ENCODE results near the gene CACNA2D3.

Gene CACNA2D3

DNA sequence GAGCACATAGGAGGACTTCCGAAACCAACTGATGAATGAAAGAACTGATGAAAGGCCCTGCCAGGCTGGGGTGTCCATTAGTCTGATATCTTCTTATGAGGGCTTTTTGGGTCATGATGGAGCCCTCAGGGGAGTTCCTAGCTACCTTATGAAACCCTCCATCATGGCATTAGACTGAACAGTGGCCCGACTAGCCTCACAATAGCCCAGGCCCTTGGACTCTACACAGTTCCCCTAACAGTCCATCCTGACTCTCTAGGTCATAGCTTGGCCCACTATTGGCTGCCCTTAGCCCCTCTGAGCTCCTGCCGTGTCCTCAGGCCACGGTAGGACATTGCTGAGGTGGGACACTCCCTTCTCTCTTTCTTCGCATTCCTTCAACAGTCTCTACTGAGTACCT is 365.9 kb downstream of the CACNA2D3 start:
- DNase-seq, result no peak

DNA sequence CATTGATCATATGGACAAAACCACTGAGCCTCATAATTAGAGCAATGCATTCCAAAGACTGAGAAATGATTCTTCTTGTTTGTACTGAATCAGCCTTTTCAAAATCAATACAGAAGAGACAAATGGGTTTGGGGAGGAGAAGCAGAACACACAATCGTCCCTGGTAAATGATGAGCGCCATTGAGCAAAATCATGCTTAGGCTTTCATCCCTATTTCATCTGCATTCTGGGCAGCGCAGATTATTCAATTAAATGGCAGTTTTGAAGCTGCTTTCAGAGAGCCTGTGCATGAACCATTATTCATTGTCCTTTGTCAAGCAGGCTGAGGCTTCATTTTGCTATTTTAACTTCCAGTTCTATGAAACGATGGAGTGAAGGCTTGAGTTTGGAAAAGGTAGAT is 371.9 kb downstream of the CACNA2D3 start:
- DNase-seq, result no peak

DNA sequence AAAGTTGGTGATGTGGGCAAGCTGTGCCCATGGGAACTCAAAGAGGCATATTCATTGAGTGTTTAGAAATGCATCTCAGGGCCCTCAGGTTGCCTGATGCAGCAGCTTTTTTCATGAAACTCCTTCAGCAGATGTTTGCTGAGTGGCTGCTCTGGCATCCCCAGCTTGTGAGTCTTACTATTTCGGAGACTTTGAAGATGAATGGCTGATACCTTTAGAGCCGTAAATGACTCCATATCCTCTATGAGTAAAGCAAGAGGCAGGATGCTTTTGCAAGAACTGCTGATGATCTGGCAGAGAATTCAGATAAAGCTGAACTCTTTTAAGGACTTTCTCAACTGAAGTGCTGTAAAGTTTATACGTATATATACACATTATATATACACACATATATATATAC is 384.3 kb downstream of the CACNA2D3 start:
- no peak for DNase-seq

DNA sequence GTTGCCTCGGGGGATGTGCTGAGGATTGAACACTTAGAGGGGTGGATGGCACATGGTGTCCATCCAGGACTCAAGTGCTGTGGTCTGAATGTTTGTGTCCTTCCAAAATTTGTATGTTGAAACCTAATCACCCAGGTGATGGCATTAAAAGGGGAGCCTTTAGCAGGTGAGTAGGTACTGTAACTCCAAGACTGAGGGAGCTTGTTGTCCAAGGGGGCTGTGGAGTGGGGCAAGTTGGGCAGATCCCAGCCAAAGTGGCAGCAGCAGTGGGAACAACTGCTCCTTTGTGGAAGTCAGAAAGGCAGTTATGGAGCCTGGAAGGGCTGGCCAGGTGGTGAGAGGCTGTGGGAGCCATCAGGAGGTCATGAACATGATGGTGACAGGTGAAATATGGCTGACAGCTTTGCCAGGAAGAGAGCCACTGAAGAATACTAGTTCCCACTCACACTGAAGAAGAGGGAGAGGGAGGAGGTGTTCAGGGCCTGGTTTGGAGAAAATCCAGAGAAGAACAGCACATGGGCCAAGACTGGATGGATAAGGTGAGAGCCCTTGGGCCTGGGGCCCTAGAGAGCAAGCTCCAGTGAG is 385.6 kb downstream of the CACNA2D3 start:
- DNase-seq, result no peak

DNA sequence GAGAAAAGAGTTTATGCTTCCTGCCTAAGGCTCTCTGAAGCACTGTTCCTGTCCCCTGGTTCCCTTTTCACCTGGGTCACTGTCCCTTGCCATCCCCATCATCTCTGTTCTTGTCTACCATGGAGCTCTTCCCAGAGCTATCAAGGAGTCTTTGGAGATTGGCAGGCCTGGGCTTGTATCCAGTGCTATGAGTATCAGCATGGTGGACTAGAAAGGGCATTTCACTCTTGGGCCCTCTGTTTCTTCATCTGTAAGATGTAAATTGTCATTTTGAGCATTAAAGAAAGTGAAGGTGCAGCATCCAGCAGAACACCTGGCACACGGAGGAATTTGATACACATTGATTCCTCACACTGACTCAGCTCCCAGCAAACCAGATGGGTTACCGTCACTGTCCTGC is 388.2 kb downstream of the CACNA2D3 start:
- DNase-seq, result no peak

DNA sequence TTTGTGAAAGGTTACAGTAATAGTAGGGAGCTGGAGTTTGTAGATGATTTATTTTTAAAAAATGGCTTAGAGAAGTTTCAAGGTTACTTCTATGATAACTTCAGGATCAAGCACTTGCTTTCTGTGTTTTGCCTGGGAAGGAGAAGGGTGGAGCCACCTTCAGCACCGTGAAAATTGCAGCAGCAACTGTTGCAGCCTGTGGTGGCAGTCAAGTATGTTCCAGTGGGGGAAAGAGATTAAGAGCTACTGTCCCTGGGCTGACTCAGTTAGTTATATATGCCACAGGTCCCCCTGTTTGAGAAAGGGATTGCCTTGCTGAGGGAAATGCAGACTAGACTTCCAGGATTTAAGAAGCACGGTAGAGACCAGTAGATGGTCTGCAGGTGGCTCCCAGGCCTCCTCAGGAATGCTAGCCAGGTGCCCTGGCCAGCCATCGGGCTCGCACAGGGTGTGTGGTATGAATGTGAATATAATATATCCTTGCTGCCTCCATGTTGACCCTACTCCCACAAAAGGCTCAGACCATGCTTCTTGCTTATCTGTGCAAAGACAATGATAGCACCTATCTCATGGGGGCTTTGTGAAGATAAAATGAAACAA is 389.5 kb downstream of the CACNA2D3 start:
- DNase-seq, result no peak

DNA sequence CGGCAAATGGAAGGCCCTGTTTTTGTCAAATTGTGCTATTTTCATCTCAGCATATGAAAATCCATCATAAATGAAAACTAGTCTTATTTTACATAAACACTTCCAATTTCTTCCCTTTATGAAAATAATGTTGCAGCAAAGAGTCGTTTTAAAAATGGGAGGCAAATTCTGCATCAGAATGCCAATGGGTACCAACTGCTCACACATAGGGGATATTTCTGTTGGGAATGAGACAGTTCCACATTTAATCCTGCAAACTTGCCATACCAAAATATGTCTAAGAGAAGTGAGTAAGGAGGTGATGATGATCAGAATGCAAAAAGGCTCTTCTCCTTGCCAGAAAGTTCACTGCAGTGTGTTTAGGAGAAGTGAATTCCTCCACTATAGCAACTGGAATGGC is 391.7 kb downstream of the CACNA2D3 start:
- DNase-seq, result no peak

DNA sequence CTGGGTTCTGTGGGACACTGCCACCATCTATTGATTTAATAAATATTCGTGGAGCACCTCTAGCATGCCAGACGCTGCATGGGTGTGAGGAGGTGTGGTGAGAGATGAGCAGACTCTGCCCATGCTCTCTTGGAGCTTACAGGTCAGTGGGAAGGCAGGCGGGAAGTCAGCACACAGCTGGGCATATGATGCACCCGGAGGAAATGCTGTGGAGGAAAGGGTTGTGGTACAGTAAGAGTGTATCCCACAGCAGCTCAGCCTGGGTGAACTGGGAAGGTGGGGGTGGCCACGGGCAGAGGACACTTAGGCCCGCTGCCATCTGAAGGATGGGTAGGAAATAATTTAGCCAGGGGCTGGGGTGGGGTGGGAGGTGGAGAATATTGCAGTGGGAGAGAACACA is 392.1 kb downstream of the CACNA2D3 start:
- no peak for DNase-seq

DNA sequence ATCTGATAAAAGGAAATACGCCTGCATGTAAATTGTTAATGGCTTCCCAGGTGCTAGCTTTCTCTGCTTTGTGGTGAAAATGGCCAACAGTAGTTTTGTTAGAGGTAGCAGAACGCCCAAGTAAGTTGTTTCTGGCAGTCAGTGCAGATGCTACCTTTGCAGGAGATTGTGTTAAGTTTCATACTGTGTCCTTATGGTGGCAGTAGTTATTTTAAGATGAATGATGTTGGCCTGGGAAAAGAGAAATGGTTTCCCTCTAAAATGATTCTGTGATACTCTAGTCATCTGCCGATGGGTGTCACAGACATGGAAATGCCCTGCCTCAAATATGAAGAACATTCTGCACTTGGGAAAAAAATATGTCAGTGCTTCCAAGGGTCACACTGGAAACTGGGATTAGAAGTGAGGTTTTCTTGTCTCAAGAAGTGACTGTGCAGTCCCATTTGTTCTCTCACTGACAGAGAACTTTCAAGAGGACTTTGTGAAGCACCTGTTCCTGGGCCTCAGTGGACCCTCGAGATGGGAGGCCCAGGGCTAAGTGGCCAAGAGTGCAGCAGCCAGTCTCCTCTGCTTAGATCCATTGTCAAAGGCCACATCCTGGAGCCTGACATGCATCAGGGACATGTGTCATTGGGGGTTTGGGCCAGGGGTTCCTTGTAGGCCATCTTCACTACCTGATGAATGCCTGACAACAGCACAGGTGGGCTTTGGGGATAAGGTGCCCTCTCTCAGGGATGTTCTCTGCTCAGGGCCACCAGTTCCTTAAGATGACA is 393.3 kb downstream of the CACNA2D3 start:
- no peak for DNase-seq

DNA sequence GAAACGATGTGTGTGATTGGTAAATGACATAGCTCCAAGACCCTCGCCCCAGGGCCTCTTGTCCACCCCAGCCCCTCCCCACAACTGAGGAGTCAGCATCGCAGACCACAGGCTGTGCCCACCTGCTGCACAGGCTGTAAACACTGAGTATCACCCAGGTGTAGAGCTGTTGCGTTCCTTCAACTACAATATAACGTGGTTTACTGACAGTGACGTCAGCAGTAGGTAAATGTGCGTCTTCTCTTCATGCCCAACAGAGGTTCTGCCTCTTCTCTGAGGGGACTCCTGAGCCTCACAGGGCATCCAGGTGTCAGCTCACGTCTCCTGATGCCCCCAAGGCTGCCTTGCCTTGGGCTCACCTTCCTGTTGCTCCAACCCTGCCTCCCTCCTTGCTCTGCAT is 395.1 kb downstream of the CACNA2D3 start:
- no peak for DNase-seq

DNA sequence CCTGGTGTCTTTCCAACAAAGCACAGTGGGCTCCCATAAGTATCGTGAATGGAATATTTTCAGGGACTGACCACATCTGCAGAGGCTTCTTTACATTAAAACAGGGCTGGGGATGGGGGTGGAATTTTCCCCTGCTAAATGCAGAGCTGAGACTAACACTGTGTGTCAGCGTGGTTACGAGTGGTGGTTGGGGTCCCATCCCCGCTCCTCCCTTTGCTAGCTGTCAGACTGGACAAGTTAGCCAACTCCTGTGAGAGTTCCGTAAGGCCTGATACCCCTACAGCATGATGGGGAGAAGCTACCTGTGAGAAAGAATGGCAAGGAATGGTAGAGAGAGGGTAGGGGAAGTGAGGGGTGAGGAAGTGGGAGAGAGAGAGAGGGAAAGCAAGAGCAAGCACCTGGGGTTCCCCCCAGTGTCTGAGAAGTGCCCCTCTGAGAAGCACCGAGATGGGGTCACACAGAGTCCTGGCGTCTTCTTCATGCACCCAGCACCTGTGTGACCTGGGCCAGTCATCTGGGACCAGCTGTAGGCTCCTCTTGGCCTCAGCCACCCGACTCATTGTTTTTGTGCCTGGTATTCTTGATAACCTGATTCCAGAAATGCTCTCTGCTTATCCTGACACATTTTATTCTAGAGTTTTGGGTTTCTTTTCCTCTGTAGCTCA is 395.8 kb downstream of the CACNA2D3 start:
- DNase-seq, result no peak

DNA sequence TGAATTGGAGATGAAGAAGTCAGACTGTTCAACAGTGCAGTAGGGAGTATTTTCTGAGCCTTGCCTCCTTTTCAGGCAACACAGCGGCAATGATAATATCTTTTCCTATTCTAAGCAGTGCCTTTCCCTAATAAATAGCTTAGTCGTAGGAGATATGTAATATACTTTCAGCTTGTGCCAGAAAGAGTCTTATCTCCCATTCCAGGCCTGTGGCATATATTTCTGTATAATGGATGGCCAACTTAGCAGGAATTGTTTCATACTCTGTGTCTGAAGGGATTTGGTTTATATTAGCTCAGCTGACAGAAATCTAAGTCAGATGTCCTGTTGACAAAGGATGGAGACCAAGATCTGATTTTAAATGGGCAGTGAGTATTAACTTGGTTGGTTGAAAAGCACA is 397.1 kb downstream of the CACNA2D3 start:
- no peak for DNase-seq

DNA sequence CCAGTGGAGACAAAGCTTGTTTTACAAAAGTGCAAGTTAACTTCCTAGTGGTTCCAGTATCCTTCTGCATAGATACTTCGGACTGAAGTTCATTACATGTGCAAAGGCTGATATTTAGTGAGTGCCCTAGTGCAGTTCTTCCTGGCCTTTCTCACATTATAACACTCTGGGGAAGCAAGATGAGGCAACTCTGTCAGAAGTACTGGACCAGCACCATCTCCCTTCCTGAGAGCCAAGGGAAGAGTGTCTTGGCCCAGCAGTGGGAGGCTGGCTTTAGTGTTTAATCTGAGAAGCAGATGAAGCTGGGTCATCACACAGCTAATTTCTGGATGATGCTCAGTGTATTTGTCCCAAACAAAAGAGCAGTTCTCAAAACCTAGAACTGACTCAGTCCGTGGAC is 397.7 kb downstream of the CACNA2D3 start:
- no peak for DNase-seq

DNA sequence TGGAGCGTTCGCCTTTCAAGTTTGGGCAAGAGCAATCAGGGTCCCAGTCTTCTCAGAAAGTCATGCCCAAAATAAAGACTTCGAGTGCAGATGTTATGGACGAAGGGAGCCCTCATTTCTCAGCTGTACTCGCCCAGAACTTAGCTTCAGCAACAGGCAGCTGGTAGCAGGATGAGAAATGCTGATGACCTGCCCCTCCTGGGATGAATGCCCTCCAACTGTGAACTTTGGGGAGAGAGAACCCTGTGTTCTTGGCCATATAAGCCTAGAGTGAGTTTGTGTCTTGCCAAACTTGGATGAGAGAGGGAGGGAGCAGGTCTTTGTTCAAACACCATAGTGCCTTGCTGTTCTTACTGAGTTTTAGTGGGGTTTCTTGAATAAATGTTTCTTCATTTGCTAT is 405.2 kb downstream of the CACNA2D3 start:
- DNase-seq, result peak; percentile 18

DNA sequence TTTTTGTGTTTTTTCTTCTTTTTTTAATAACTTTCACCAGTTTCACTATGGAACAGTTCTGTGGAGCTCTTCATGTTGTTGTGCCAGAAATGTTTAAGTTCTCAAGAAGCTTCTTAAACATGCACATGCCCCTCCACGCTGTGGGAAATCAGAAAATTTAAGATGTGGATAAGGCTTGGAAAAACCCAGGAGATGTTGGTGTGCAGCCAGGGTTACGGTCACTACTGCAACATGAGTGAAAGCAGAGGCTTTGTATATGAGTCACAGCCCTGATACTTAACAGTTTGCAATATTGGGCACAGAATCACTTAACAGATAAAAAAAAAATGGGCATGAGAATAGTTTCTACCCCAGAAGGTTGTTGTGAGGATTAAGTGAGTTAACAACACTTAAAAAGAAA is 405.6 kb downstream of the CACNA2D3 start:
- peak; percentile 26 for DNase-seq

DNA sequence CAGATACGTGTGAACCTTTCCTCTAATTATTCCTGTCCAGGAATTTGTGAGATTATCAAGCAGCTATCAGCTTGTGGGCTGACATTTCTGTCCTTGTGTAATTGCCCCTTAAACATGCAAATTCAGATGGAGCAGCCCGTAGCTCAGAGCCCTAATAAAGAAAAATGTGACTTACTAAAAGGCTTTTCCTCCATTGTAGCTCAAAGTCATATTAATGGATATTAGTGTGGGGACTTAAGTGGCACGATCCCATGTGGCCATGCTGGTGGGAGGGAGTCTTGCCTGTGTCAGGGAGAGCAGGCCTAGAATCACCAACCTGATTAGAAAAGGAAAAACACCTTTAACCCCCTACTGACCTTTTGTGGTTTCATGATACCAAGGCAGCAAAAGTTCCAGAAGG is 406.3 kb downstream of the CACNA2D3 start:
- DNase-seq, result peak; percentile 15

DNA sequence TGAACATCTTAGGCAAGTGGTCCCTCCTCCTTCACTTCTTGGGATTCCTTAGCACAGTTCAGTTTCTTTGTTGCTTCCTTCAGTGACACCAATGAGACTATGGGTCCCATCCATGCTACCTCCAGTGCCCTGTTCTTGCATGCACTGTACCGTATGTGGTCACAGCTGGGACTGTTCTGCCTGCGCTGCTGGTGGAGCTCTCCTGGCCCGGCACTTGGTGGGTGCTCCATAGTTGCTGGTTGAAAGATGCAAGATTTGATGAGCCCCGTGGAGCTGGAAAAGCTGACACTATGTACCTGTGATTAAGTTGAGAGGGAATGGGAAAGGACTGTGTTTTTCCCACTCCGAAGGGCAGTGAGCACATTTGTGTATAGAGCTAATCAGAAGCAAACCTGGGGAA is 407.7 kb downstream of the CACNA2D3 start:
- DNase-seq, result no peak

DNA sequence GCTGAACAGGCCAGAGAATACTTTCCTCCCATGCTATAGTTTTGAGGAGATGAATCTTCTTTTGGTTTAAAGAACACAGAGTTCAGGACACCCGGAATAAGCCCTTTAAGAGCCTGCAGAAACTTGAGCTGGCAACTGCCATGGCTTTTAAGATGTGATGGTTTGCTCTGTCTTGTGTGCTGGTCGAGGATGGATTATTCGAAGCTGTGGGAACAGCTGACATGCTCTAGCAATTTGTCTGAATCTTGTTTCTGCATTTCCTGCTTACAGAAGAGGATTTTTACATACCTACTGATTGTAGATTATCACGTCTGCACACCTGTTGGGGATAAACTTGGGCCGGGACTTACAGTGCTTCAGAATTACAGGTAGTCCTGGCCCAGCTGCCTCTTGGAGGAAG is 408.6 kb downstream of the CACNA2D3 start:
- no peak for DNase-seq

DNA sequence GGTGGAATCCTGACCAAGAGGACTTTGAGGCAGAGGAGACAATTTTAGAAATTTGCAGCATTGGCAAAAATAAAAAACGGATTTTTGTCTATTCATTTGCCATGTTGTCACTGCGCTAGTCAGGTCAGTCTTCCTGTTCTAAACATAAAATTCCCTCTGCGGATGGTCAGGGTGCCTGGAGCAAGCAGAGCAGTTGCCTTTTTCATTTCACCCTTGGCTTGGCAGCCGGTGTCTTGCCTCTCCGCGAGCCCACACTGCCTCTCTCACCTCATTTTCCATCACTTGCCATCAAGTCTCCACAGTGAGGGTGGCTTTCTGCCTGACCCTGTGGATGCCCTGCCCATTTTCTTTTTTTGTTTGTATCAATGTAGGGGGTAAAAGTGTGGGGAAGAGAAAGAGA is 409.4 kb downstream of the CACNA2D3 start:
- no peak for DNase-seq

DNA sequence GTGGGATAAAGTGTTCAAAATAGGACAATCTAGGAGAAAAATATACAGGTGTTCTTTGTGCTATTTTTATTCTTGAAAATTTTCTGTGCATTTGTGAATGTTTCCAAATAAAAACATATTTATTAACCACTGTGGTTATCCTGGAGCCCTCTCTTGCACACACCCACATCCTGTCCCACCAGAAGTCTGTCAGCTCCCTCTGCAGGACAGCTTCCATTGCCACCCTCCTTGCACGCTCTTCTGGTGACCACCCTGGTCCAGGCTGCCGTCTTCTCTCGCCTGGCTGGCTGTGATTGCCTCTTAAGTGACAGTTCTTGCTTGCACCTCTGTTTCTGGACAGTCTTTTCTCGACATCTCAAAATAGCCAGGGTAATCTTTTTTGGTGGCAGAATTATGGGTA is 411.5 kb downstream of the CACNA2D3 start:
- no peak for DNase-seq

DNA sequence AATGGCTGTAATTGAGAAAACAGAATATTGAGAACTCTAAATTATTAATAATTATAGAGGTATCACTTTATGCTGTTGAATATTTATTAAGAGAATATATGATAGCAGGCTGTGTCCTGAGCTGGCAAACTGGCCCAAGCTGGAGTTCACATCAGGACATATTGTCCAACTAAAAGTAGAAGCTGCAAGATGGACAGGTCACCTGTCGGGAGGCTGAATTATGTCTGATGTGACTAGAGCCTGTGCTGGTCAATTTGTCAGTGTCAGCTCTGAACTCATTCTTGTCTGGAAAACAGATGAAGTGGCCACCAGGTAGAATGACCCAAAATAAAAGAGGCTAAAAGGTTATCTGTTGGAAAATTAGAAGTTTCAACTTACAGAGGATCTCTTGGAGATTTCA is 413.3 kb downstream of the CACNA2D3 start:
- DNase-seq, result no peak

DNA sequence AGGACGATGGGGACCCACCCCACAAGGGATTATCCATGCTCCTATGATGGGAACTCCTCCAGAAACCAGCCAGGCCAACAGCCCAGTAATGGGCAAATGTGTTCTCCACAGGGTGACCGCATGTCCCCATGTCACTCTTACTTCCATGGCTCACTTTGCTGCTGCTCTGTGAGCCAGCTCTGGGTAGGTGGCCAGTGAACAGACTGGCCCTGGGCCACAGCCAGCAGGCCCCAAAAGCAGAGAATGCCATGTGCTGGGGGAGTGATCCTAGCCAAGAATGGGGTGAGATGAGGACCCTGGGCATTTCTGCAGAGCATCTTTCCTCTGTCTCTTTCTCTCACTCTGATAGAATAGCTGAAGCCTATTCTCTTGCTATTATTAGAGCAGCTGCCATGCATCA is 414.1 kb downstream of the CACNA2D3 start:
- DNase-seq, result no peak

DNA sequence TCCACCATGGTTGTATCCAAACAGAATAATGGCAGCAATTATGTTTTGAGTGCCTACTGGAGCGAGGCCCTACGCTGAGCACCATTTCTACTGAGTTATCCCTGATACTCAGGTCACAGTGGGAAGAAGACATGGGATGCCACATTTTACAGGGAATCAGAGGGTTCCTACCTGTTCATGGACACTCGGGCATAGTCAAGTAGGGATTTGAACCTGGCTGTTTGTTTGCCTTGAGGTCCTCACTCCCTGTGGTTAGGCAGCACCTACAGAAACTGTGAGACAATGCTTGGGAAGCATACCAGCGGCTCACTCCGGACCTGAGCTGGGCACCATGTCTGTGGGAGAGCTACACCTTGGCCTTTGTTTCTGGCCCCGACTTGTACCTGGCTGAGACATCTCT is 415.2 kb downstream of the CACNA2D3 start:
- DNase-seq, result no peak

DNA sequence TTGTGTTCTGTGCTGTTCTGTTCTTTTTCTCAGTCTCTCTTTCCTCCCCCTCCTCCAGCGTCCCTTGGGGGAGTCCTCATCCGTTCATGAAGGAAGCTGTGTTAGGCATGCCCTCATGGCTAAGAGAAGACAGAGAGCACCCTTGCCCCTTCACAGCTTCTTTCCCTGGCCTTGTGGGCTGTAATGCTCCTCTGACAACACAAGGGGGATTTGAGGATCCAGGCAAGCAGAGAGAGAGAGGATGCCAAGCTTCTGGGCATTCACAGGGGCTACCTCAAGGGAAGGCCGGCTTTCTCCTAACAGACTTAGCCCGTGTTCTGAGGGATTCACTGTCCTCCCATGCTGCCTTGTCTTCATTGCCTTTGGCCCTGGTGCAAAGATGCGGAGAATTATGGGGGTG is 416.0 kb downstream of the CACNA2D3 start:
- DNase-seq, result no peak

Measured in right forelimb (tissue), 1 donor.